IPS-NIHi7 (cell line): Measurements from ENCODE around the gene CCDC33.
A peak's percentile ranks its signal among the peaks of the same experiment; 100 is the strongest.

Experiments
- DNase-seq: peaks from one replicate; pipeline ENCODE4 v3.0.0; 2012; ENCODE audit warnings: mixed read lengths; ENCODE audit errors: extremely low spot score

The CCDC33 gene

GRCh38 chr15:74208901-74209559, 27.1 kb upstream of the CCDC33 start:
- DNase-seq, result peak; percentile 77

- DNase-seq, result no peak
These were observed 26.6 kb upstream of the CCDC33 start for GRCh38 chr15:74209560-74209958.

GRCh38 chr15:74209997-74210671, 26.0 kb upstream of the CCDC33 start:
- DNase-seq, result no peak

GRCh38 chr15:74210729-74211128, 25.4 kb upstream of the CCDC33 start:
- no peak for DNase-seq

- DNase-seq, result no peak
These were observed 24.5 kb upstream of the CCDC33 start for GRCh38 chr15:74211656-74212055.

GRCh38 chr15:74212494-74212893, 23.6 kb upstream of the CCDC33 start:
- no peak for DNase-seq

GRCh38 chr15:74213858-74214284, 22.3 kb upstream of the CCDC33 start:
- peak; percentile 66 for DNase-seq

GRCh38 chr15:74214324-74215021, 21.7 kb upstream of the CCDC33 start:
- DNase-seq, result no peak

GRCh38 chr15:74215958-74216357, 20.2 kb upstream of the CCDC33 start:
- no peak for DNase-seq

- no peak for DNase-seq
These were observed 19.2 kb upstream of the CCDC33 start for GRCh38 chr15:74216949-74217348.

- no peak for DNase-seq
These were observed 17.9 kb upstream of the CCDC33 start for GRCh38 chr15:74217907-74218885.

- no peak for DNase-seq
These were observed 15.5 kb upstream of the CCDC33 start for GRCh38 chr15:74220475-74221248.

GRCh38 chr15:74221399-74222239, 14.5 kb upstream of the CCDC33 start:
- no peak for DNase-seq

- DNase-seq, result no peak
These were observed 13.6 kb upstream of the CCDC33 start for GRCh38 chr15:74222240-74223119.

- DNase-seq, result no peak
These were observed 10.2 kb upstream of the CCDC33 start for GRCh38 chr15:74225928-74226327.

GRCh38 chr15:74226761-74227540, 9.2 kb upstream of the CCDC33 start:
- DNase-seq, result no peak

- DNase-seq, result no peak
These were observed 8.0 kb upstream of the CCDC33 start for GRCh38 chr15:74227968-74228722.

GRCh38 chr15:74228723-74229081, 7.4 kb upstream of the CCDC33 start:
- DNase-seq, result no peak
